Measurements from ENCODE around the gene ANKRD13D.
A peak's percentile ranks its signal among the peaks of the same experiment; 100 is the strongest.

Gene ANKRD13D

DNA sequence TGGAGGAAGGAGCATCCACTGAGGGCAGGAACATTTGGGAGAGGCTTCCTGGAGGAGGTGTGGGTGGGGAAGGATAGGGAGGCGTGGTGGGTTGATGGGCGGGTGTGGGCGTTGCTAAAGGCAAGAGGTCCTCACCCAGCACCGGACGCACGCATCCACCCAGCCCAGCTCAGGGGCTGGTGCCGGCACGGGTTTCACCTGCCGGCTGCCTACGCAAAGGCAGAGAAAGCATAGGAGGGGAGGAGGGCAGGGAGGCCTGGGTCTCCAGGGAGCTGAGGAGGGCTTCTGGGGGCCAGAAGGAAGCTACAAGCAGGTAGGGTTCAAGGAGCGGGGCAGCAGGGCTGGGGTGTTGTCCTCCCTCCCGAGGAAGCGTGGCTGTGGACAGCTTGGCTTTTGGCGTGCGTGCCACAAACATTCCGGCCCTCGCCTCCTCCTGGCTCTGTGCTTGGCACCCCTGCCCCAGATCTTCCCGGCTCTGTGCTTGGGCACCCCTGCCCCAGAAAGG, 22.0 kb downstream of the ANKRD13D start:
- Histone ChIP-seq H3K4me3 (ENCODE audit: low read depth in 1 of 2, low read length in 1 of 2) (no peak overlapping the region), H3K36me3 (peaks cover 58% of the 10 kb centered on the region)

DNA sequence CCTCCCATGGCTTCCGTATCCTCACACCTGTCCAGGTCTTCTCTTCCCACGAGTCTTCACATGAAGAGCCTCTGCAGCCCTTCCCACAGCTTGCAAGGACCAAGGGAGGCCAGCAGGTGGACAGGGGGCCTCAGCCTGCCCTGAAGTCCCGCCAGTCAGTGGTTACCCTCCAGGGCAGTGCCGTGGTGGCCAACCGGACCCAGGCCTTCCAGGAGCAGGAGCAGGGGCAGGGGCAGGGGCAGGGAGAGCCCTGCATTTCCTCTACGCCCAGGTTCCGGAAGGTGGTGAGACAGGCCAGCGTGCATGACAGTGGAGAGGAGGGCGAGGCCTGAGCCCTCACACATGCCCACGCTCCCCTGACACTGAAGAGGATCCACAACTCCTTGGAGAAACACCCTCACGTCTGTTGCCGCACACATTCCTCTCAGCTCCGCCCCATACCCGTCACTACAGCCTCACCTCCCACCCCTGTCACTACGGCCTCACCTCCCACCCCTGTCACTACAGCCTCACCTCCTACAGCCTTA, 22.5 kb downstream of the ANKRD13D start:
- Histone ChIP-seq H3K4me1 (ENCODE audit: control insufficient read depth in 1 of 2, insufficient read depth in 1 of 2, low read depth in 1 of 2, low read length in 1 of 2) (peaks cover 46 to 48% of the 10 kb centered on the region in 2 experiments), H3K27me3 (no peaks in the 10 kb centered on the region), H3K9me3 (no peaks in the 10 kb centered on the region), H3K36me3 (peaks cover 55% of the 10 kb centered on the region), H3K4me3 (ENCODE audit: low read depth in 1 of 2, low read length in 1 of 2) (no peak overlapping the region), H3K27ac (peak overlapping the region; percentile 93)
- TF ChIP-seq CTCF (IDR thresholded peaks at IDR 0.05) = no peak

More for the DNA sequence above, 22.0 kb downstream of the ANKRD13D start:
- Histone ChIP-seq H3K27ac (peak overlapping the region; percentile 93), H3K27me3 (no peaks in the 10 kb centered on the region), H3K4me1 (ENCODE audit: control insufficient read depth in 1 of 2, insufficient read depth in 1 of 2, low read depth in 1 of 2, low read length in 1 of 2) (peaks cover 43 to 45% of the 10 kb centered on the region in 2 experiments), H3K9me3 (no peaks in the 10 kb centered on the region)
- TF ChIP-seq CTCF (IDR thresholded peaks at IDR 0.05) = no peak

DNA sequence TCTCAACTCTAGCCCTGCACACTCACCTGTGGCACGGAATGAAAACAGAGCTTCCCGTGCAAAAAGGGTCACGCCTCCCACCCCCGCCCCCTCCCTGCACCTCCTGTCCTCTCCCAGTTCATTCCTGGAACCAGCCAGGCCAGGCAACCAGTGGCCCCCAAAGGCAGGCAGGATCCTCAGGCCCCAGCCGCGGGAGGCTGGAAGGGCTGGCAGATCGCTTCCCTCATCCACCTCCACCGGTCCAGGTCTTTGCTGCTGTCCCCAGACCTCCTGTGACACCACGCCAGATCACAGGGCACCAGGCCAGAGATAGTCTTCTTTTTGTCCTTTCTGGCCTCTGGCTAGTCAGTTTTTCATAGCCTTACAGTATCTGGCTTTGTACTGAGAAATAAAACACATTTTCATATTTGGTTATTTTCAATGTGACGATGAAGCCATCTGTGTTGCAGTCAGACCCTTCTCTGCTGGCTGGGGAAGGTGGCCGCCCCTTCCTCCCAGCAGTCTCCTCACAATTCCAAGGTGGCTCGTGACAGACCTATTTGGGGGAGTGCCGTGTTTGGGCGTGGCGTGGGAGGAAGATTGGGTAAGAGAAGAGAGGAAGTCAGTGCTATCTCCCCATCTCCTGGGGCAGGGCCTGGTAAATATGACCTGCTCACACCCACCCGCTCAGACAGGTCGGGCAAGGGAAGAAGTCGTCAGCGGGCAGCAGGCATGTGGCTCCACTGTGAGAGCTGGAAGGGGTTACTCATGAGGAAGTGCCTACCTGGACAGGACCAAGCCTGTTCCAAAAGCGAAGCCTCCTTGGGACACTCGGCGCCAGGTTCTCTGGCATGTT, 23.3 kb downstream of the ANKRD13D start:
- no peaks in the 10 kb centered on the region for H3K9me3 ChIP-seq
- TF ChIP-seq CTCF (IDR thresholded peaks at IDR 0.05) = no peak
- peak overlapping the region; percentile 93 for H3K27ac ChIP-seq
- H3K27me3 ChIP-seq = no peaks in the 10 kb centered on the region
- peak overlapping the region; percentile 25 to 53 for H3K4me3 ChIP-seq (ENCODE audit: low read depth in 1 of 2, low read length in 1 of 2)
- H3K4me1 ChIP-seq (ENCODE audit: control insufficient read depth in 1 of 2, insufficient read depth in 1 of 2, low read depth in 1 of 2, low read length in 1 of 2) = peaks cover 50 to 52% of the 10 kb centered on the region in 2 experiments
- peaks cover 47% of the 10 kb centered on the region for H3K36me3 ChIP-seq

- Histone ChIP-seq H3K36me3 (peaks cover 38% of the 10 kb centered on the region), H3K4me1 (ENCODE audit: control insufficient read depth in 1 of 2, insufficient read depth in 1 of 2, low read depth in 1 of 2, low read length in 1 of 2) (peaks cover 54 to 57% of the 10 kb centered on the region in 2 experiments), H3K9me3 (no peaks in the 10 kb centered on the region), H3K27me3 (no peaks in the 10 kb centered on the region), H3K4me3 (ENCODE audit: low read depth in 1 of 2, low read length in 1 of 2) (peak overlapping the region; percentile 25 to 53), H3K27ac (peak overlapping the region; percentile 93)
- no peak for TF ChIP-seq CTCF (IDR thresholded peaks at IDR 0.05)
Observed at GRCh38 chr11:67313125-67313890, 24.2 kb downstream of the ANKRD13D start.

- no peak for TF ChIP-seq CTCF (IDR thresholded peaks at IDR 0.05)
- Histone ChIP-seq H3K4me3 (ENCODE audit: low read depth in 1 of 2, low read length in 1 of 2) (no peak overlapping the region), H3K9me3 (no peaks in the 10 kb centered on the region), H3K4me1 (ENCODE audit: control insufficient read depth in 1 of 2, insufficient read depth in 1 of 2, low read depth in 1 of 2, low read length in 1 of 2) (peaks cover 57 to 59% of the 10 kb centered on the region in 2 experiments), H3K27ac (peak overlapping the region; percentile 93), H3K36me3 (peaks cover 29% of the 10 kb centered on the region), H3K27me3 (peaks cover 4% of the 10 kb centered on the region)
Observed at GRCh38 chr11:67314218-67314617, 25.1 kb downstream of the ANKRD13D start.
